IMR-90 (cell line): ENCODE results near the gene ENOX1. TPM values are rescaled to one million over a fixed set of nuclear protein-coding genes. Genes with fewer than 3 reads are reported as not detected.
A peak's percentile ranks its signal among the peaks of the same experiment; 100 is the strongest.

ENCODE experiments used
- ATAC-seq: fragments of 200-7000 bp; cut with Tn5 transposase; 2 replicates; pipeline ENCODE4 v1.9.1; 2020; ENCODE audit warnings: low read depth, mild to moderate bottlenecking, moderate library complexity
- BruUV-seq: library from RNA; stranded (reverse); fragments of 400-500 nt; replicated peaks from 2 replicates; lab custom pipeline; 2021; lab: Mats Ljungman, UMichigan
- CTCF ChIA-PET: fragments of 300-600 bp; formaldehyde crosslinking; extraction: SDS; loops from one replicate; lab custom pipeline; 2021; ENCODE audit warnings: antibody characterized with exemption; lab: Yijun Ruan, JAX
- POLR2A ChIA-PET: fragments of 300-600 bp; sonication (Branson Sonifier 250); formaldehyde crosslinking; loops from one replicate; lab custom pipeline; 2022; ENCODE audit warnings: antibody characterized with exemption; ENCODE audit not compliant: unreplicated experiment; lab: Charles Lee
- DNase-seq: peaks from one replicate; pipeline ENCODE4 v3.0.0; 2013
- H2AFZ ChIP-seq: replicated peaks from 2 replicates; pipeline ENCODE3; 2013; ENCODE audit warnings: low read length, mild to moderate bottlenecking; ENCODE audit not compliant: poor library complexity
- H2AK5ac ChIP-seq: 2 replicates; pipeline ENCODE4 v1.6.1; 2013; ENCODE audit warnings: low read depth, low read length, inconsistent platforms
- H2AK9ac ChIP-seq: replicated peaks from 2 replicates; pipeline ENCODE3; 2013; ENCODE audit warnings: mild to moderate bottlenecking, low read depth, low read length, moderate library complexity; ENCODE audit not compliant: poor library complexity
- H2BK120ac ChIP-seq: 2 replicates; pipeline ENCODE4 v1.6.1; 2013; ENCODE audit warnings: low read depth, low read length, inconsistent platforms
- H2BK15ac ChIP-seq: 3 replicates; pipeline ENCODE4 v1.6.1; 2013; ENCODE audit warnings: low read depth, low read length, inconsistent platforms
- H2BK20ac ChIP-seq: 2 replicates; pipeline ENCODE4 v1.6.1; 2013; ENCODE audit warnings: low read depth, mild to moderate bottlenecking, inconsistent platforms, low read length, moderate library complexity
- H2BK5ac ChIP-seq: 2 replicates; pipeline ENCODE4 v1.6.1; 2013; ENCODE audit warnings: mild to moderate bottlenecking, low read depth, low read length, inconsistent platforms; ENCODE audit not compliant: poor library complexity, severe bottlenecking
- H3K14ac ChIP-seq: replicated peaks from 2 replicates; pipeline ENCODE4 v1.6.1; 2013; ENCODE audit warnings: low read depth, low read length, inconsistent platforms
- H3K18ac ChIP-seq: 2 replicates; pipeline ENCODE4 v1.6.1; 2013; ENCODE audit warnings: low read depth, low read length, control low read depth
- H3K23ac ChIP-seq: 2 replicates; pipeline ENCODE4 v1.6.1; 2013; ENCODE audit warnings: low read depth, low read length, inconsistent platforms
- H3K27ac ChIP-seq: 2 replicates; pipeline ENCODE4 v1.5.1; 2013; ENCODE audit warnings: mild to moderate bottlenecking, control low read depth, low read length; ENCODE audit not compliant: insufficient read depth
- H3K27me3 ChIP-seq: 2 replicates; pipeline ENCODE4 v1.6.1; 2013; ENCODE audit warnings: low read length; ENCODE audit not compliant: control insufficient read depth, insufficient read depth
- H3K36me3 ChIP-seq: 2 replicates; pipeline ENCODE4 v1.6.1; 2013; ENCODE audit warnings: low read length, mixed read lengths; ENCODE audit not compliant: control insufficient read depth, insufficient read depth
- H3K4ac ChIP-seq: 2 replicates; pipeline ENCODE4 v1.6.1; 2013; ENCODE audit warnings: low read depth, low read length, inconsistent platforms
- H3K4me1 ChIP-seq: 2 replicates; pipeline ENCODE4 v1.6.1; 2013; ENCODE audit warnings: low read length, mixed read lengths; ENCODE audit not compliant: control insufficient read depth, insufficient read depth
- H3K4me2 ChIP-seq: 2 replicates; pipeline ENCODE4 v1.6.1; 2013; ENCODE audit warnings: low read depth, mild to moderate bottlenecking, control low read depth, low read length, moderate library complexity
- H3K4me3 ChIP-seq: 2 replicates; pipeline ENCODE4 v1.5.1; 2013; ENCODE audit warnings: low read depth, mild to moderate bottlenecking, control low read depth, low read length, moderate library complexity; ENCODE audit not compliant: insufficient read depth
- H3K56ac ChIP-seq: 2 replicates; pipeline ENCODE4 v1.6.1; 2013; ENCODE audit warnings: low read length, inconsistent platforms; ENCODE audit not compliant: insufficient read depth; ENCODE audit errors: extremely low read depth
- H3K79me1 ChIP-seq, 2 experiments: 2 replicates each; pipeline ENCODE4 v1.6.1; 2013; ENCODE audit warnings: low read length in 2 of 2, inconsistent platforms in 1 of 2, low read depth in 1 of 2
- H3K9ac ChIP-seq: 2 replicates; pipeline ENCODE4 v1.6.1; 2013; ENCODE audit warnings: low read depth, low read length, control low read depth
- H3K9me1 ChIP-seq: 2 replicates; pipeline ENCODE4 v1.6.1; 2013; ENCODE audit warnings: low read length, inconsistent platforms; ENCODE audit not compliant: insufficient read depth
- H3K9me3 ChIP-seq: 2 replicates; pipeline ENCODE4 v1.6.1; 2013; ENCODE audit warnings: low read length; ENCODE audit not compliant: control insufficient read depth, insufficient read depth
- H4K20me1 ChIP-seq: 2 replicates; pipeline ENCODE4 v1.6.1; 2013; ENCODE audit warnings: low read length, inconsistent platforms; ENCODE audit not compliant: insufficient read depth
- H4K5ac ChIP-seq: 2 replicates; pipeline ENCODE4 v1.6.1; 2013; ENCODE audit warnings: mild to moderate bottlenecking, low read depth, low read length, control low read depth
- H4K8ac ChIP-seq, 2 experiments: 2 replicates each; pipeline ENCODE4 v1.6.1; 2013; ENCODE audit warnings: low read depth in 2 of 2, low read length in 2 of 2, control low read depth in 1 of 2, inconsistent platforms in 1 of 2
- H4K91ac ChIP-seq: 2 replicates; pipeline ENCODE4 v1.6.1; 2013; ENCODE audit warnings: low read depth, low read length, inconsistent platforms; ENCODE audit not compliant: insufficient read depth
- BHLHE40 ChIP-seq: fragments of 150-350 bp; IDR thresholded peaks from 2 replicates; pipeline ENCODE4 v1.6.1; 2016; ENCODE audit warnings: mild to moderate bottlenecking, low read depth, low read length
- MXI1 ChIP-seq: IDR thresholded peaks from 2 replicates; pipeline ENCODE4 v1.6.1; 2012; ENCODE audit warnings: low read depth, mild to moderate bottlenecking, low read length, moderate library complexity, borderline replicate concordance
- SMC3 ChIP-seq: fragments of 150-350 bp; IDR thresholded peaks from 2 replicates; pipeline ENCODE4 v1.6.1; 2016; ENCODE audit warnings: low read depth, mild to moderate bottlenecking, antibody characterized with exemption, low read length, moderate library complexity
- WGBS, 2 experiments: methylation state at CpG; one replicate each; pipeline versions ENCODE4 v1.1.5 to v1.1.7; 2013; ENCODE audit warnings: missing lambda C conversion rate in 2 of 2; ENCODE audit not compliant: insufficient read length in 1 of 2; ENCODE audit errors: extremely low coverage in 2 of 2; 5-methylcytosine and 5-hydroxymethylcytosine counted together
- dilution Hi-C: fragments of 300-500 bp; cut with HindIII; formaldehyde crosslinking; loops from one replicate; pipeline ENCODE4 v1.14.3; 2018; ENCODE audit warnings: low sequenced_read_pairs; ENCODE audit not compliant: unreplicated experiment
- in situ Hi-C: fragments of 300-500 bp; cut with MboI; formaldehyde crosslinking; loops from 3 replicates; pipeline ENCODE4 v1.14.3; 2019; ENCODE audit warnings: low sequenced_read_pairs, inconsistent platforms, mixed read lengths
- intact Hi-C: fragments of 100-400 bp; cut with micrococcal nuclease; formaldehyde crosslinking; loops from 2 replicates; pipeline ENCODE4 v1.10.0; 2022
- polyA plus RNA-seq, 3 experiments: library from polyadenylated mRNA; depleted of rRNA; stranded (reverse); fragments of >200 nt; gene quantifications; 2 replicates each; pipeline ENCODE4 v1.2.3, GENCODE V29; 2012; ENCODE audit warnings: low replicate concordance in 1 of 3
- total RNA-seq: library from RNA; depleted of rRNA; stranded (reverse); fragments of >200 nt; gene quantifications from 2 replicates; pipeline ENCODE4 v1.2.3, GENCODE V29; 2012

ENOX1 gene
- total and polyA plus RNA-seq, 2 of the 4 experiments (the other 2 are of a cell fraction) = 0.99 to 1.3 TPM

GRCh38 chr13:43822969-43823368 is 36.2 kb upstream of the ENOX1 start:
- H3K36me3 ChIP-seq = no peaks in the 10 kb centered on the region
- no peak overlapping the region for H2AK9ac ChIP-seq
- dilution Hi-C loops (no loop called here), intact Hi-C loops (no loop called here), in situ Hi-C loops (no loop called here)
- peak overlapping the region; percentile 23; the same call in 1 of the 2 replicates for H2BK120ac ChIP-seq
- no peaks in the 10 kb centered on the region for H4K20me1 ChIP-seq
- H3K79me1 ChIP-seq = no peaks in the 10 kb centered on the region
- H2BK15ac ChIP-seq = peak overlapping the region; percentile 60; the same call in 1 of the 3 replicates
- H3K9me3 ChIP-seq = no peaks in the 10 kb centered on the region
- H4K5ac ChIP-seq = no peak overlapping the region
- ChIA-PET POLR2A (no interaction called here), CTCF (no interaction called here)
- no peaks in the 10 kb centered on the region; the same call in 1 of the 2 replicates for H3K9me1 ChIP-seq
- H3K4me1 ChIP-seq = no peaks in the 10 kb centered on the region
- H3K9ac ChIP-seq = no peak overlapping the region
- H2BK20ac ChIP-seq = 0 out of 2 replicates have a peak overlapping the region, but pooled peaks have one; percentile 45
- TF ChIP-seq SMC3 (no peak), BHLHE40 (no peak), MXI1 (no peak)
- no peak overlapping the region for H3K27ac ChIP-seq
- no peak overlapping the region for H3K56ac ChIP-seq
- H3K4me2 ChIP-seq = no peak overlapping the region
- ATAC-seq (no peak), DNase-seq (no peak)
- peak overlapping the region; percentile 68; the same call in 1 of the 2 replicates for H2AK5ac ChIP-seq
- H3K4me3 ChIP-seq = no peak overlapping the region
- H3K23ac ChIP-seq = no peak overlapping the region
- peak overlapping the region; percentile 37 for H3K14ac ChIP-seq
- peak overlapping the region; percentile 24 for H4K91ac ChIP-seq
- no CpG with 5 or more reads among the region's 1 CpG for WGBS, 2 experiments
- peak overlapping the region; percentile 61; the same call in 1 of the 2 replicates for H3K4ac ChIP-seq
- no peak overlapping the region for H4K8ac ChIP-seq
- H3K18ac ChIP-seq = no peak overlapping the region
- BruUV-seq = no TSS peak
- no peaks in the 10 kb centered on the region for H3K27me3 ChIP-seq
- peak overlapping the region; percentile 43 for H2AFZ ChIP-seq
- H2BK5ac ChIP-seq = no peak overlapping the region
